HL-60 (cell line): ENCODE data around the gene EPHA1.
"Not testable (repeated sequence)": the region's sequence is repeated elsewhere in the genome, so short reads cannot be mapped to it uniquely, and the experiment has no call there.

ENCODE experiments used
- CTCF ChIP-seq: IDR thresholded peaks from one replicate; pipeline ENCODE4 v1.5.1; 2011; ENCODE audit warnings: low read length, control low read depth, inconsistent platforms; ENCODE audit not compliant: insufficient read depth
- GABPA ChIP-seq: IDR thresholded peaks from 2 replicates; pipeline ENCODE4 v1.6.1; 2012; ENCODE audit warnings: low read depth
- POLR2AphosphoS5 ChIP-seq: IDR thresholded peaks from 2 replicates; pipeline ENCODE4 v1.6.1; 2012; ENCODE audit warnings: low read depth
- REST ChIP-seq: IDR thresholded peaks from 2 replicates; pipeline ENCODE4 v1.6.1; 2012; ENCODE audit warnings: low read depth; ENCODE audit not compliant: insufficient replicate concordance
- SPI1 ChIP-seq: IDR thresholded peaks from 2 replicates; pipeline ENCODE4 v1.6.1; 2012; ENCODE audit warnings: low read depth, mild to moderate bottlenecking, borderline replicate concordance

- TF ChIP-seq CTCF, POLR2AphosphoS5, SPI1, GABPA, REST: not testable (repeated sequence)
Observed at GRCh38 chr7:143392427-143392826, 16.2 kb downstream of the EPHA1 start.
